ENCODE measurements around the gene KRTAP5-5. TPM values are rescaled to one million over a fixed set of nuclear protein-coding genes. Genes with fewer than 3 reads are reported as not detected.
A peak's percentile ranks its signal among the peaks of the same experiment; 100 is the strongest.
"Not testable (repeated sequence)": the region's sequence is repeated elsewhere in the genome, so short reads cannot be mapped to it uniquely, and the experiment has no call there.

KRTAP5-5 gene
- total RNA-seq, 1 experiment from 2014 or later, result not detected

DNA sequence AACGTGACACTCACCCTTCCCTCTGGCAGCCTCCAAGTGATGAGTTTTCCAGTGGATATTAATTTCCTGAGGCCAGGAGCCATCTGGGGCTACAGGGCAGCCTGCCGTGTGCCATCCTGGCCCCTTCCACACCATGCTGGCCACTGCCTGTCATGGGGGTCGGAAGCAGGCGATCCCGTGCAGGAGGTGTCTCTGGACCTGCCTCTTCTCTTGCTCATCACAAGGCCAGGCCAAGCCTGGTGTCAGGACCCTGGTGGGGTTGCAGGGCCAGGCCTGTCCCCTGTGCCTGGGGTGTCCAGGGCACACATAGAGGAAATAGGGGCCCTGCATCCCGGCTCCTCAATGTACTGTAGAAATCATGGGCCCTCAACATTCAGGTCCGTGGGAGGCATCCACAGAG is 24.9 kb upstream of the KRTAP5-5 start:
- no peak overlapping the region for H3K27ac ChIP-seq (ENCODE audit: low read length)
- in situ Hi-C loops (cut with HindIII; ENCODE audit: low pct_unique_long_range_greater_than_20kb, low sequenced_read_pairs) (no loop called here), intact Hi-C loops (cut with micrococcal nuclease; ENCODE audit: unreplicated experiment) (no loop called here)
- H3K27me3 ChIP-seq (ENCODE audit: control insufficient read depth, insufficient read depth, low read length), result peaks cover 20% of the 10 kb centered on the region
- ChIA-PET CTCF (no interaction called here), POLR2A (no interaction called here)
- H3K4me3 ChIP-seq (ENCODE audit: low read depth in 2 of 2, low read length in 2 of 2), result no peak overlapping the region
- no peaks in the 10 kb centered on the region for H3K4me1 ChIP-seq (ENCODE audit: control insufficient read depth, insufficient read depth, low read length)
- BruUV-seq (replicated peaks), result no TSS peak
- no peaks in the 10 kb centered on the region for H3K9me3 ChIP-seq (ENCODE audit: control insufficient read depth, insufficient read depth, low read depth, low read length)
- DNase-seq (ENCODE audit: low read depth, low spot score) (no peak), ATAC-seq (no peak)
- no peaks in the 10 kb centered on the region for H3K36me3 ChIP-seq (ENCODE audit: control insufficient read depth, insufficient read depth, low read length)
- TF ChIP-seq SIN3A (IDR thresholded peaks at IDR 0.05; ENCODE audit: borderline replicate concordance, insufficient read depth, low read depth, low read length) (no peak), CTCF (IDR thresholded peaks at IDR 0.05) (no peak), TCF7L2 (IDR thresholded peaks at IDR 0.05; ENCODE audit: low read depth, low read length) (no peak), POLR2AphosphoS5 (IDR thresholded peaks at IDR 0.05; ENCODE audit: low read depth, low read length) (no peak)
- TF ChIP-seq, protein P1, sequence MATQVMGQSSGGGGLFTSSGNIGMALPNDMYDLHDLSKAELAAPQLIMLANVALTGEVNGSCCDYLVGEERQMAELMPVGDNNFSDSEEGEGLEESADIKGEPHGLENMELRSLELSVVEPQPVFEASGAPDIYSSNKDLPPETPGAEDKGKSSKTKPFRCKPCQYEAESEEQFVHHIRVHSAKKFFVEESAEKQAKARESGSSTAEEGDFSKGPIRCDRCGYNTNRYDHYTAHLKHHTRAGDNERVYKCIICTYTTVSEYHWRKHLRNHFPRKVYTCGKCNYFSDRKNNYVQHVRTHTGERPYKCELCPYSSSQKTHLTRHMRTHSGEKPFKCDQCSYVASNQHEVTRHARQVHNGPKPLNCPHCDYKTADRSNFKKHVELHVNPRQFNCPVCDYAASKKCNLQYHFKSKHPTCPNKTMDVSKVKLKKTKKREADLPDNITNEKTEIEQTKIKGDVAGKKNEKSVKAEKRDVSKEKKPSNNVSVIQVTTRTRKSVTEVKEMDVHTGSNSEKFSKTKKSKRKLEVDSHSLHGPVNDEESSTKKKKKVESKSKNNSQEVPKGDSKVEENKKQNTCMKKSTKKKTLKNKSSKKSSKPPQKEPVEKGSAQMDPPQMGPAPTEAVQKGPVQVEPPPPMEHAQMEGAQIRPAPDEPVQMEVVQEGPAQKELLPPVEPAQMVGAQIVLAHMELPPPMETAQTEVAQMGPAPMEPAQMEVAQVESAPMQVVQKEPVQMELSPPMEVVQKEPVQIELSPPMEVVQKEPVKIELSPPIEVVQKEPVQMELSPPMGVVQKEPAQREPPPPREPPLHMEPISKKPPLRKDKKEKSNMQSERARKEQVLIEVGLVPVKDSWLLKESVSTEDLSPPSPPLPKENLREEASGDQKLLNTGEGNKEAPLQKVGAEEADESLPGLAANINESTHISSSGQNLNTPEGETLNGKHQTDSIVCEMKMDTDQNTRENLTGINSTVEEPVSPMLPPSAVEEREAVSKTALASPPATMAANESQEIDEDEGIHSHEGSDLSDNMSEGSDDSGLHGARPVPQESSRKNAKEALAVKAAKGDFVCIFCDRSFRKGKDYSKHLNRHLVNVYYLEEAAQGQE (IDR thresholded peaks at IDR 0.05; ENCODE audit: insufficient read depth in 1 of 2, low read depth in 2 of 2, low read length in 1 of 2), result no peak

DNA sequence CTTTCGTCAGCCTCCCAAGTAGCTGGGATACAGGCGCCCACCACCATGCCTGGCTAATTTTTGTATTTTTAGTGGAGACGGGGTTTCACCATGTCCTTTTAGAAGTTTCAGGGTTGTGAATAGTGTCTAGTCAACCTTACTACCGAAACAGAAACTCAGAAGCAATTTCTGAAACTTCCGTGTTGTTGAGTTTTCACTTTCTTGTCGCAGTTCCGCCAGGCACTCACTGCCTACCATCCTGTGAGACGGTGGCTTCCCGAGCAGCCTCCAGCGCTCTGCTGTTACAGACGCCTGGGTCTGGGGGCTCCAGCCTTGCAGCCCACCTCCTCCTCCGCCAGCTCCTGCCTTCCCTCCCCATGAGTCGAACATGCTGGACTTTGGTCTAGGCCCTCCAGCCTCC is 23.7 kb upstream of the KRTAP5-5 start:
- H3K36me3 ChIP-seq (ENCODE audit: control insufficient read depth, insufficient read depth, low read length); H3K4me3 ChIP-seq (ENCODE audit: low read depth in 2 of 2, low read length in 2 of 2); POLR2A ChIA-PET; H3K27ac ChIP-seq (ENCODE audit: low read length); in situ Hi-C loops (cut with HindIII; ENCODE audit: low pct_unique_long_range_greater_than_20kb, low sequenced_read_pairs); H3K4me1 ChIP-seq (ENCODE audit: control insufficient read depth, insufficient read depth, low read length); H3K9me3 ChIP-seq (ENCODE audit: control insufficient read depth, insufficient read depth, low read depth, low read length); ATAC-seq; BruUV-seq (replicated peaks); intact Hi-C loops (cut with micrococcal nuclease; ENCODE audit: unreplicated experiment); H3K27me3 ChIP-seq (ENCODE audit: control insufficient read depth, insufficient read depth, low read length); DNase-seq (ENCODE audit: low read depth, low spot score): not testable (repeated sequence)
- CTCF ChIA-PET, result interaction anchor here (1.0 kb wide), 1 partner anchor 11 kb away, joined by 5 read pairs; no protein-coding TSS in a partner anchor

DNA sequence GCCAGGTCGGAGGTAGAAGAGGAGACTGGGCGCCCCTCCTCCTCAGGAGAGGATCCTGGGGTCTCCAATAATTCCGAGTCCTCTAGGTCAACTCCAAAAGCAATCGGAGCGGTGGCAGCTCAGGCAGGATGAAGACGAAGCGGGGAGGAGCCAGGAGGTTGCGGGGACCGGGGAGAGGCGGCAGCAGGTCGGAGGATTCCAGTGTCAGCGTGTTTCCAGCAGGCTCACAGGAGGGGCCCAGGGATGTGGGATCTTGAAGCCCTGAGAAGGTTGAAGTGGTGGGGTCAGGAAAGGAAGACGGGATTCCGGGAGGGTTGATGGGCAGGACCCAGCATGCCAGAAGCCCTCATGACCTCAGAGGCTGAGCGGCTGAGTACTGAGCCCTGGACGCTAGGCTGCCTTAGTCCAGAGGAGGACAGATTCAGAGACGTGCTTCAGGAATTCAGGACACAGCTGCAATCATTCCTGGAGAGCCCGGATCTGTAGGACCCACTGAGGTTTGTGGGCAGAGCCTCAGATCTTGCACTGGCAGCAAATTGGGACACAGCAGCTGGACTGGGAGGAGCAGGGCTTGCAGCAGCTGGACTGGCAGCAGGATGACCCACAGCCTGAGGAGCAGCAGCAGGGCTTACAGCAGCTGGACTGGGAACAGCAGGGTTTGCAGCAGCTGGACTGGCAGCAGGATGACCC is 22.3 kb upstream of the KRTAP5-5 start:
- H3K27ac ChIP-seq (ENCODE audit: low read length); H3K4me1 ChIP-seq (ENCODE audit: control insufficient read depth, insufficient read depth, low read length); in situ Hi-C loops (cut with HindIII; ENCODE audit: low pct_unique_long_range_greater_than_20kb, low sequenced_read_pairs); H3K4me3 ChIP-seq (ENCODE audit: low read depth in 2 of 2, low read length in 2 of 2); H3K9me3 ChIP-seq (ENCODE audit: control insufficient read depth, insufficient read depth, low read depth, low read length); H3K27me3 ChIP-seq (ENCODE audit: control insufficient read depth, insufficient read depth, low read length); H3K36me3 ChIP-seq (ENCODE audit: control insufficient read depth, insufficient read depth, low read length); BruUV-seq (replicated peaks); DNase-seq (ENCODE audit: low read depth, low spot score); intact Hi-C loops (cut with micrococcal nuclease; ENCODE audit: unreplicated experiment): not testable (repeated sequence)
- POLR2A ChIA-PET, result interaction anchor here (0.6 kb wide), 1 partner anchor 39 kb away, joined by 14 read pairs; no protein-coding TSS in a partner anchor
- peak; percentile 38; the same call in 1 of the 2 replicates for ATAC-seq
- CTCF ChIA-PET, result interaction anchor here (0.6 to 0.8 kb wide), 4 partner anchors 8 to 380 kb away, joined by 3 to 6 read pairs (median 4); no protein-coding TSS in a partner anchor

DNA sequence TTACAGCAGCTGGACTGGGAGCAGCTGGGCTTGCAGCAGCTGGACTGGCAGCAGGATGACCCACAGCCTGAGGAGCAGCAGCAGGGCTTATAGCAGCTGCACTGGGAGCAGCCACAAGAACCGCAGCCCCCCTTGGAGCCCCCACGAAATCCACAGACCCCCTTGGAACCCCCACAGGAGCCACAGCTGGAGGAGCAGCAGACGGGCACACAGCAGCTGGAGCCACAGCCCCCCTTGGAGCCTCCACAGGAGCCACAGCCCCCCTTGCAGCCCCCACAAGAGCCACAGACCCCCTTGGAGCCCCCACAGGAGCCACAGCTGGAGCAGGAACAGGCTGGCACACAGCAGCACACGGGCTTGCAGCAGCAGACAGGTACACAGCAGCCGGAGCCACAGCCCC is 21.7 kb upstream of the KRTAP5-5 start:
- DNase-seq (ENCODE audit: low read depth, low spot score); H3K4me3 ChIP-seq (ENCODE audit: low read depth in 2 of 2, low read length in 2 of 2); ATAC-seq; H3K27me3 ChIP-seq (ENCODE audit: control insufficient read depth, insufficient read depth, low read length); H3K27ac ChIP-seq (ENCODE audit: low read length); POLR2A ChIA-PET; H3K4me1 ChIP-seq (ENCODE audit: control insufficient read depth, insufficient read depth, low read length); BruUV-seq (replicated peaks); in situ Hi-C loops (cut with HindIII; ENCODE audit: low pct_unique_long_range_greater_than_20kb, low sequenced_read_pairs); H3K36me3 ChIP-seq (ENCODE audit: control insufficient read depth, insufficient read depth, low read length); intact Hi-C loops (cut with micrococcal nuclease; ENCODE audit: unreplicated experiment); H3K9me3 ChIP-seq (ENCODE audit: control insufficient read depth, insufficient read depth, low read depth, low read length): not testable (repeated sequence)
- CTCF ChIA-PET, result interaction anchor here (0.6 to 0.8 kb wide), 5 partner anchors 8 to 381 kb away, joined by 3 to 6 read pairs (median 3); no protein-coding TSS in a partner anchor

Measured in Panc1 (cell line).